Stimulated activated CD8-positive, alpha-beta memory T cell treated with anti-CD3 and anti-CD28 coated beads, Interleukin-12 subunit alpha, Interleukin-12 subunit beta, amount 100 ng/mL, for 4 hours (primary cell): ENCODE measurements around the gene ENTPD1.

ENCODE experiments used
- DNase-seq: peaks from one replicate; pipeline ENCODE4 v3.0.0-alpha.2; 2020; ENCODE audit warnings: low read depth

ENTPD1 gene

GRCh38 chr10:95832216-95833041 is 76.5 kb downstream of the ENTPD1 start:
- DNase-seq, result peak; percentile 17

GRCh38 chr10:95833042-95833610 is 77.2 kb downstream of the ENTPD1 start:
- no peak for DNase-seq

GRCh38 chr10:95834406-95834805 is 78.4 kb downstream of the ENTPD1 start:
- no peak for DNase-seq

- DNase-seq, result no peak
These were observed 79.3 kb downstream of the ENTPD1 start for GRCh38 chr10:95835149-95835860.

- no peak for DNase-seq
These were observed 79.9 kb downstream of the ENTPD1 start for GRCh38 chr10:95835911-95836310.

- DNase-seq, result no peak
These were observed 80.8 kb downstream of the ENTPD1 start for GRCh38 chr10:95836610-95837355.

- DNase-seq, result no peak
These were observed 81.4 kb downstream of the ENTPD1 start for GRCh38 chr10:95837356-95837776.

- no peak for DNase-seq
These were observed 81.8 kb downstream of the ENTPD1 start for GRCh38 chr10:95837783-95838182.

- no peak for DNase-seq
These were observed 84.2 kb downstream of the ENTPD1 start for GRCh38 chr10:95840121-95840520.

GRCh38 chr10:95840681-95841080 is 84.7 kb downstream of the ENTPD1 start:
- no peak for DNase-seq

GRCh38 chr10:95841661-95842498 is 85.9 kb downstream of the ENTPD1 start:
- no peak for DNase-seq

- DNase-seq, result no peak
These were observed 89.4 kb downstream of the ENTPD1 start for GRCh38 chr10:95845411-95845810.

GRCh38 chr10:95847007-95847406 is 91.0 kb downstream of the ENTPD1 start:
- no peak for DNase-seq

- no peak for DNase-seq
These were observed 92.9 kb downstream of the ENTPD1 start for GRCh38 chr10:95848841-95849240.

GRCh38 chr10:95850791-95851190 is 94.8 kb downstream of the ENTPD1 start:
- no peak for DNase-seq

GRCh38 chr10:95860166-95860940 is 104.4 kb downstream of the ENTPD1 start:
- no peak for DNase-seq

- DNase-seq, result no peak
These were observed 105.4 kb downstream of the ENTPD1 start for GRCh38 chr10:95861386-95861785.

GRCh38 chr10:95864906-95865813 is 109.2 kb downstream of the ENTPD1 start:
- DNase-seq, result no peak

- no peak for DNase-seq
These were observed 110.0 kb downstream of the ENTPD1 start for GRCh38 chr10:95865814-95866466.
